ENCODE measurements around the gene TERT. TPM values are rescaled to one million over a fixed set of nuclear protein-coding genes. Genes with fewer than 3 reads are reported as not detected.

Gene TERT
- total RNA-seq, 1 experiment from 2014 or later: 2.3 TPM

DNA sequence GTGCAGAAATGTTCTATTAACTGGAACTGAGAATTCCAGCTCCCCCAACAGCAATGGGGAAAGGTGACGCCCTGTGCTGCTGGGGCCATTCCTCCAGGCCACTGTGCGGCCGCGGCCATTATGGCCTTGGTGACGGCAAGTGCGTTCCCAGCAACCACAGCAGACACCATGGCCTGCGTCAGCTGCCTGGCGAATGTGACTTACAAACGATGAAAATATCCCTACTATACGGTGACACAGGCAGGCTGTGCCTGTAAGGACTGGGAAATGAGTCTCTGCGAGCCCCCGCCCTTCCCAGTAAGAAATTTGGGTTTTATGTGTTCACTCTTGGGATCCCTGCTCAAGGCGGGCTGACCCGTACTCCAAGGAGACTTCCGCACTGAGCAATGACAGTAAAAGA, 29.4 kb upstream of the TERT start:
- no peak for DNase-seq
- H3K27ac Mint-ChIP-seq (ENCODE audit: unreplicated experiment): no peak overlapping the region
- TF ChIP-seq, protein P1, sequence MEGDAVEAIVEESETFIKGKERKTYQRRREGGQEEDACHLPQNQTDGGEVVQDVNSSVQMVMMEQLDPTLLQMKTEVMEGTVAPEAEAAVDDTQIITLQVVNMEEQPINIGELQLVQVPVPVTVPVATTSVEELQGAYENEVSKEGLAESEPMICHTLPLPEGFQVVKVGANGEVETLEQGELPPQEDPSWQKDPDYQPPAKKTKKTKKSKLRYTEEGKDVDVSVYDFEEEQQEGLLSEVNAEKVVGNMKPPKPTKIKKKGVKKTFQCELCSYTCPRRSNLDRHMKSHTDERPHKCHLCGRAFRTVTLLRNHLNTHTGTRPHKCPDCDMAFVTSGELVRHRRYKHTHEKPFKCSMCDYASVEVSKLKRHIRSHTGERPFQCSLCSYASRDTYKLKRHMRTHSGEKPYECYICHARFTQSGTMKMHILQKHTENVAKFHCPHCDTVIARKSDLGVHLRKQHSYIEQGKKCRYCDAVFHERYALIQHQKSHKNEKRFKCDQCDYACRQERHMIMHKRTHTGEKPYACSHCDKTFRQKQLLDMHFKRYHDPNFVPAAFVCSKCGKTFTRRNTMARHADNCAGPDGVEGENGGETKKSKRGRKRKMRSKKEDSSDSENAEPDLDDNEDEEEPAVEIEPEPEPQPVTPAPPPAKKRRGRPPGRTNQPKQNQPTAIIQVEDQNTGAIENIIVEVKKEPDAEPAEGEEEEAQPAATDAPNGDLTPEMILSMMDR (IDR thresholded peaks at IDR 0.05; ENCODE audit: unreplicated experiment): no peak
- intact Hi-C loops (cut with micrococcal nuclease; ENCODE audit: unreplicated experiment): no loop called here
- BruUV-seq (replicated peaks): no TSS peak
- peaks cover 42% of the 10 kb centered on the region for H3K36me3 Mint-ChIP-seq (ENCODE audit: insufficient read depth, unreplicated experiment)
- H3K27me3 Mint-ChIP-seq (ENCODE audit: unreplicated experiment): no peaks in the 10 kb centered on the region
- CTCF ChIA-PET: no interaction called here
- peaks cover 21% of the 10 kb centered on the region for H3K4me1 Mint-ChIP-seq (ENCODE audit: low read depth, unreplicated experiment)
- no peak overlapping the region for H3K4me3 Mint-ChIP-seq (ENCODE audit: low read depth, unreplicated experiment)
- H3K9me3 Mint-ChIP-seq (ENCODE audit: low read depth, unreplicated experiment): peaks cover 7% of the 10 kb centered on the region

DNA sequence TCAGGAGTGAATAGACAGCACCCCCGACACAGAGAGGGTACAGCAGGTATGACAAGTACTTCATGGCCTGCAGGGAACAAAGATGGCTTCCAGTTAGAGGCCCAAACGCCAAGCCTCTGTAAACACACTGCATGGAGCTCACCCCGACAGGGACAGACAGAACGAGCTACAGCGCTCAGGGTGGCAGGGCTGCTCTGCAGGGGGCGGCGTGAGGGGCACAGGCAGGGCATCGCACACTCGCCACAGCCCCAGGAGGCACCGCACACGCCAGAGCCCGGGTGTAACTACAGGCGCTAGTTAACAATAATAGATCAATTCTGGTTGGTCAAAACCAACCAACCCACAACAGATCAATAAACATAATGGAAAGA, 28.9 kb upstream of the TERT start:
- CTCF ChIA-PET: interaction anchor here (0.6 kb wide), 1 partner anchor 302 kb away, joined by 4 read pairs; no protein-coding TSS in a partner anchor
- no peak for DNase-seq
- H3K27ac Mint-ChIP-seq (ENCODE audit: unreplicated experiment): no peak overlapping the region
- peaks cover 17% of the 10 kb centered on the region for H3K4me1 Mint-ChIP-seq (ENCODE audit: low read depth, unreplicated experiment)
- intact Hi-C loops (cut with micrococcal nuclease; ENCODE audit: unreplicated experiment): no loop called here
- peaks cover 5% of the 10 kb centered on the region for H3K9me3 Mint-ChIP-seq (ENCODE audit: low read depth, unreplicated experiment)
- H3K36me3 Mint-ChIP-seq (ENCODE audit: insufficient read depth, unreplicated experiment): peaks cover 43% of the 10 kb centered on the region
- TF ChIP-seq, protein P1 (IDR thresholded peaks at IDR 0.05; ENCODE audit: unreplicated experiment): no peak
- no TSS peak for BruUV-seq (replicated peaks)
- no peaks in the 10 kb centered on the region for H3K27me3 Mint-ChIP-seq (ENCODE audit: unreplicated experiment)
- no peak overlapping the region for H3K4me3 Mint-ChIP-seq (ENCODE audit: low read depth, unreplicated experiment)

DNA sequence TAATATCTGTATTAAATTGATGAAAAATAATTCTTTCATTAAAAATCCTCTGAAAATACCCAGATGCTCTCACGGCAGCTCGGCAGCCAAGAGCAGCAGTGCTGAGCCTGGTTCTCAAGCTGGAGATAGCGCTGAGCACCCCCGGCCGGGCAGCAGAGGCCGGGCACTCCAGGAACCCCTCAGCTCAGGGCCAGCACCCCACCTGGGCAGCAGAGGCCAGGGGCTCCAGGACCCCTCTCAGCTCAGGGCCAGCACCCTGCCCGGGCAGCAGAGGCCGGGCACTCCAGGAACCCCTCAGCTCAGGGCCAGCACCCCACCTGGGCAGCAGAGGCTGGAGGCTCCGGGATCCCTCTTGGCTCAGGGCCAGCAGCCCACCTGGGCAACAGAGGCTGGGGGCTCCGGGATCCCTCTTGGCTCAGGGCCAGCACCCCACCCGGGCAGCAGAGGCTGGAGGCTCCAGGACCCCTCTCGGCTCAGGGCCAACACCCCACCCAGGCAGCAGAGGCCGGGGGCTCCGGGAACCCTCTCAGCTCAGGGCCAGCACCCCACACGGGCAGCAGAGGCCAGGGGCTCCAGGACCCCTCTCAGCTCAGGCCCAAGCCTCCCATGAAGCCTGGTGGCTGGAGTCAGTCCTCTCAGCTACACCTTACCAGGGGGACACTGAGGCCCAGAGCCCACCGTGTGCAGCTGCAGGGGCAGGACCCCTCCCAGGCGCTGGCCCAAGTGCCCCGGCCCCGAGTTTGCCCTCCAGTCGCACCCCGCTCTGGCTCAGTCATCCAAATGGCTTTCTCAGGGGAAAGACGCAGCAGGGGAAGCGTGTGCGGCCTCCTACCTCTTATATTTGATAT, 28.3 kb upstream of the TERT start:
- Mint-ChIP-seq H3K9me3 (ENCODE audit: low read depth, unreplicated experiment) (no peaks in the 10 kb centered on the region), H3K27me3 (ENCODE audit: unreplicated experiment) (no peaks in the 10 kb centered on the region), H3K36me3 (ENCODE audit: insufficient read depth, unreplicated experiment) (peaks cover 44% of the 10 kb centered on the region), H3K27ac (ENCODE audit: unreplicated experiment) (no peak overlapping the region), H3K4me3 (ENCODE audit: low read depth, unreplicated experiment) (no peak overlapping the region), H3K4me1 (ENCODE audit: low read depth, unreplicated experiment) (peaks cover 11% of the 10 kb centered on the region)
- DNase-seq: no peak
- CTCF ChIA-PET: interaction anchor here (0.6 kb wide), 1 partner anchor 303 kb away, joined by 4 read pairs; no protein-coding TSS in a partner anchor
- TF ChIP-seq, protein P1 (IDR thresholded peaks at IDR 0.05; ENCODE audit: unreplicated experiment): no peak
- no TSS peak for BruUV-seq (replicated peaks)
- intact Hi-C loops (cut with micrococcal nuclease; ENCODE audit: unreplicated experiment): no loop called here

DNA sequence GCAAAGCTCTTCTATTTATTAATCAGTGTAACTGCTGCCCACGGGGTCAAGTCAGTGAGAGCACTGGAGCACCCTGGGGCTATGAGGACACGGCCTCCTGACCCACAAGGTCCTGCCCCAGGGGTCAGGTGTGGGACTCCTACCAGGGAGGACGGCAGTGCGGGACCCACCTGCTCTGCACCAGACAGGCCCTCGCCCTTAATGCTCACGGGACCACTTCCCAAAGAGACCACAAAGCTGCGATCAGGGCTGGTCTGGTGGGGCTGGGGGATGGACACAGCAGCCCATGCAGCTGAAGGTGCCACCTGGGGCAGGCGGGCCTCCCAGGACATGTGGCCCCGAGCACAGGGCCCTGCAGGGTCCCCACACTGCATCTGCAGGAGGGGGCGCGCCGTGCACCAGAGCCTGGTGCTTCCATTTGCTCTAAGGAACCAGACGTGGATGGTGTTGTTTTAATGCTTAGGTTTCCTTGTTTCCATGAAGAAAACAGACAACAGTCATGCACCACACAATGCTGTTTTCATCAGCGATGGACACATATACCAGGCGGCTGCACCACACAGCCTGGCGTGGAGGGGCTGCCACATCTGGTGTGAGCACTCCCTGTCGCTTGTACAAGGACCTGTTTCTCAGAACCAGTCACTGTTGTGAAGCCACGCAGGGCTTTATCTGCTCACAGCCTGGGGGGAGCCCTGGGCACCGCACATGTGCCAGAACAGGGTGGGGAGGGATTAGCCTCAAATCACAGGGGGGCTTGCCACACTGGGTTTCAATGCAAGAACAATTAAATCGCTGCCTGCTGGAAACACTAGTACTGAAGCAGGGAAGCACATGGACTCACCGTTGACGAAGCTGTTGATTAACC, 27.4 kb upstream of the TERT start:
- no TSS peak for BruUV-seq (replicated peaks)
- Mint-ChIP-seq H3K4me1 (ENCODE audit: low read depth, unreplicated experiment) (peaks cover 8% of the 10 kb centered on the region), H3K27ac (ENCODE audit: unreplicated experiment) (no peak overlapping the region), H3K4me3 (ENCODE audit: low read depth, unreplicated experiment) (no peak overlapping the region), H3K36me3 (ENCODE audit: insufficient read depth, unreplicated experiment) (peaks cover 53% of the 10 kb centered on the region), H3K9me3 (ENCODE audit: low read depth, unreplicated experiment) (no peaks in the 10 kb centered on the region), H3K27me3 (ENCODE audit: unreplicated experiment) (no peaks in the 10 kb centered on the region)
- intact Hi-C loops (cut with micrococcal nuclease; ENCODE audit: unreplicated experiment): no loop called here
- no peak for DNase-seq
- CTCF ChIA-PET: interaction anchor here (1.6 kb wide), 1 partner anchor 10 kb away, joined by 3 read pairs; no protein-coding TSS in a partner anchor
- TF ChIP-seq, protein P1 (IDR thresholded peaks at IDR 0.05; ENCODE audit: unreplicated experiment): no peak
